IMR-90 (cell line): Measurements from ENCODE around the gene SPEM1. TPM values are rescaled to one million over a fixed set of nuclear protein-coding genes. Genes with fewer than 3 reads are reported as not detected.
A peak's percentile ranks its signal among the peaks of the same experiment; 100 is the strongest.

Experiments used
- ATAC-seq: fragments of 200-7000 bp; cut with Tn5 transposase; 2 replicates; pipeline ENCODE4 v1.9.1; 2020; ENCODE audit warnings: low read depth, mild to moderate bottlenecking, moderate library complexity
- BruUV-seq: library from RNA; stranded (reverse); fragments of 400-500 nt; replicated peaks from 2 replicates; lab custom pipeline; 2021; lab: Mats Ljungman, UMichigan
- CTCF ChIA-PET: fragments of 300-600 bp; formaldehyde crosslinking; extraction: SDS; loops from one replicate; lab custom pipeline; 2021; ENCODE audit warnings: antibody characterized with exemption; lab: Yijun Ruan, JAX
- POLR2A ChIA-PET: fragments of 300-600 bp; sonication (Branson Sonifier 250); formaldehyde crosslinking; loops from one replicate; lab custom pipeline; 2022; ENCODE audit warnings: antibody characterized with exemption; ENCODE audit not compliant: unreplicated experiment; lab: Charles Lee
- DNase-seq: peaks from one replicate; pipeline ENCODE4 v3.0.0; 2013
- H2AFZ ChIP-seq: replicated peaks from 2 replicates; pipeline ENCODE3; 2013; ENCODE audit warnings: low read length, mild to moderate bottlenecking; ENCODE audit not compliant: poor library complexity
- H2AK5ac ChIP-seq: 2 replicates; pipeline ENCODE4 v1.6.1; 2013; ENCODE audit warnings: low read depth, low read length, inconsistent platforms
- H2AK9ac ChIP-seq: replicated peaks from 2 replicates; pipeline ENCODE3; 2013; ENCODE audit warnings: mild to moderate bottlenecking, low read depth, low read length, moderate library complexity; ENCODE audit not compliant: poor library complexity
- H2BK120ac ChIP-seq: 2 replicates; pipeline ENCODE4 v1.6.1; 2013; ENCODE audit warnings: low read depth, low read length, inconsistent platforms
- H2BK15ac ChIP-seq: 3 replicates; pipeline ENCODE4 v1.6.1; 2013; ENCODE audit warnings: low read depth, low read length, inconsistent platforms
- H2BK20ac ChIP-seq: 2 replicates; pipeline ENCODE4 v1.6.1; 2013; ENCODE audit warnings: low read depth, mild to moderate bottlenecking, inconsistent platforms, low read length, moderate library complexity
- H2BK5ac ChIP-seq: 2 replicates; pipeline ENCODE4 v1.6.1; 2013; ENCODE audit warnings: mild to moderate bottlenecking, low read depth, low read length, inconsistent platforms; ENCODE audit not compliant: poor library complexity, severe bottlenecking
- H3K14ac ChIP-seq: replicated peaks from 2 replicates; pipeline ENCODE4 v1.6.1; 2013; ENCODE audit warnings: low read depth, low read length, inconsistent platforms
- H3K18ac ChIP-seq: 2 replicates; pipeline ENCODE4 v1.6.1; 2013; ENCODE audit warnings: low read depth, low read length, control low read depth
- H3K23ac ChIP-seq: 2 replicates; pipeline ENCODE4 v1.6.1; 2013; ENCODE audit warnings: low read depth, low read length, inconsistent platforms
- H3K27ac ChIP-seq: 2 replicates; pipeline ENCODE4 v1.5.1; 2013; ENCODE audit warnings: mild to moderate bottlenecking, control low read depth, low read length; ENCODE audit not compliant: insufficient read depth
- H3K27me3 ChIP-seq: 2 replicates; pipeline ENCODE4 v1.6.1; 2013; ENCODE audit warnings: low read length; ENCODE audit not compliant: control insufficient read depth, insufficient read depth
- H3K36me3 ChIP-seq: 2 replicates; pipeline ENCODE4 v1.6.1; 2013; ENCODE audit warnings: low read length, mixed read lengths; ENCODE audit not compliant: control insufficient read depth, insufficient read depth
- H3K4ac ChIP-seq: 2 replicates; pipeline ENCODE4 v1.6.1; 2013; ENCODE audit warnings: low read depth, low read length, inconsistent platforms
- H3K4me1 ChIP-seq: 2 replicates; pipeline ENCODE4 v1.6.1; 2013; ENCODE audit warnings: low read length, mixed read lengths; ENCODE audit not compliant: control insufficient read depth, insufficient read depth
- H3K4me2 ChIP-seq: 2 replicates; pipeline ENCODE4 v1.6.1; 2013; ENCODE audit warnings: low read depth, mild to moderate bottlenecking, control low read depth, low read length, moderate library complexity
- H3K4me3 ChIP-seq: 2 replicates; pipeline ENCODE4 v1.5.1; 2013; ENCODE audit warnings: low read depth, mild to moderate bottlenecking, control low read depth, low read length, moderate library complexity; ENCODE audit not compliant: insufficient read depth
- H3K56ac ChIP-seq: 2 replicates; pipeline ENCODE4 v1.6.1; 2013; ENCODE audit warnings: low read length, inconsistent platforms; ENCODE audit not compliant: insufficient read depth; ENCODE audit errors: extremely low read depth
- H3K79me1 ChIP-seq, 2 experiments: 2 replicates each; pipeline ENCODE4 v1.6.1; 2013; ENCODE audit warnings: low read length in 2 of 2, inconsistent platforms in 1 of 2, low read depth in 1 of 2
- H3K9ac ChIP-seq: 2 replicates; pipeline ENCODE4 v1.6.1; 2013; ENCODE audit warnings: low read depth, low read length, control low read depth
- H3K9me1 ChIP-seq: 2 replicates; pipeline ENCODE4 v1.6.1; 2013; ENCODE audit warnings: low read length, inconsistent platforms; ENCODE audit not compliant: insufficient read depth
- H3K9me3 ChIP-seq: 2 replicates; pipeline ENCODE4 v1.6.1; 2013; ENCODE audit warnings: low read length; ENCODE audit not compliant: control insufficient read depth, insufficient read depth
- H4K20me1 ChIP-seq: 2 replicates; pipeline ENCODE4 v1.6.1; 2013; ENCODE audit warnings: low read length, inconsistent platforms; ENCODE audit not compliant: insufficient read depth
- H4K5ac ChIP-seq: 2 replicates; pipeline ENCODE4 v1.6.1; 2013; ENCODE audit warnings: mild to moderate bottlenecking, low read depth, low read length, control low read depth
- H4K8ac ChIP-seq, 2 experiments: 2 replicates each; pipeline ENCODE4 v1.6.1; 2013; ENCODE audit warnings: low read depth in 2 of 2, low read length in 2 of 2, control low read depth in 1 of 2, inconsistent platforms in 1 of 2
- H4K91ac ChIP-seq: 2 replicates; pipeline ENCODE4 v1.6.1; 2013; ENCODE audit warnings: low read depth, low read length, inconsistent platforms; ENCODE audit not compliant: insufficient read depth
- BHLHE40 ChIP-seq: fragments of 150-350 bp; IDR thresholded peaks from 2 replicates; pipeline ENCODE4 v1.6.1; 2016; ENCODE audit warnings: mild to moderate bottlenecking, low read depth, low read length
- CHD1 ChIP-seq: IDR thresholded peaks from 2 replicates; pipeline ENCODE4 v1.6.1; 2012; ENCODE audit warnings: low read depth, low read length, improper control_type of control experiment
- FOS ChIP-seq: fragments of 150-350 bp; IDR thresholded peaks from 2 replicates; pipeline ENCODE4 v1.6.1; 2016; ENCODE audit warnings: low read depth, low read length
- MAZ ChIP-seq: IDR thresholded peaks from 2 replicates; pipeline ENCODE4 v1.6.1; 2012; ENCODE audit warnings: low read depth, mild to moderate bottlenecking, low read length, improper control_type of control experiment, moderate library complexity, borderline replicate concordance
- RCOR1 ChIP-seq: IDR thresholded peaks from 2 replicates; pipeline ENCODE4 v1.6.1; 2012; ENCODE audit warnings: mild to moderate bottlenecking, low read length, improper control_type of control experiment; ENCODE audit not compliant: insufficient replicate concordance
- WGBS, 2 experiments: methylation state at CpG; one replicate each; pipeline versions ENCODE4 v1.1.5 to v1.1.7; 2013; ENCODE audit warnings: missing lambda C conversion rate in 2 of 2; ENCODE audit not compliant: insufficient read length in 1 of 2; ENCODE audit errors: extremely low coverage in 2 of 2; 5-methylcytosine and 5-hydroxymethylcytosine counted together
- dilution Hi-C: fragments of 300-500 bp; cut with HindIII; formaldehyde crosslinking; loops from one replicate; pipeline ENCODE4 v1.14.3; 2018; ENCODE audit warnings: low sequenced_read_pairs; ENCODE audit not compliant: unreplicated experiment
- in situ Hi-C: fragments of 300-500 bp; cut with MboI; formaldehyde crosslinking; loops from 3 replicates; pipeline ENCODE4 v1.14.3; 2019; ENCODE audit warnings: low sequenced_read_pairs, inconsistent platforms, mixed read lengths
- intact Hi-C: fragments of 100-400 bp; cut with micrococcal nuclease; formaldehyde crosslinking; loops from 2 replicates; pipeline ENCODE4 v1.10.0; 2022
- polyA plus RNA-seq, 3 experiments: library from polyadenylated mRNA; depleted of rRNA; stranded (reverse); fragments of >200 nt; gene quantifications; 2 replicates each; pipeline ENCODE4 v1.2.3, GENCODE V29; 2012; ENCODE audit warnings: low replicate concordance in 1 of 3
- total RNA-seq: library from RNA; depleted of rRNA; stranded (reverse); fragments of >200 nt; gene quantifications from 2 replicates; pipeline ENCODE4 v1.2.3, GENCODE V29; 2012
- TF ChIP-seq, protein P1 (sequence below): fragments of 150-350 bp; IDR thresholded peaks from 2 replicates; pipeline ENCODE4 v1.6.1; 2016; ENCODE audit warnings: low read depth, mild to moderate bottlenecking, low read length, moderate library complexity, borderline replicate concordance
- TF ChIP-seq, protein P2 (sequence below): conservative IDR thresholded peaks from 2 replicates; pipeline ENCODE4 v1.5.1; 2012; ENCODE audit warnings: mild to moderate bottlenecking, low read depth, low read length, improper control_type of control experiment

SPEM1 gene
- total and polyA plus RNA-seq, 2 of the 4 experiments (the other 2 are of a cell fraction), result not detected

DNA sequence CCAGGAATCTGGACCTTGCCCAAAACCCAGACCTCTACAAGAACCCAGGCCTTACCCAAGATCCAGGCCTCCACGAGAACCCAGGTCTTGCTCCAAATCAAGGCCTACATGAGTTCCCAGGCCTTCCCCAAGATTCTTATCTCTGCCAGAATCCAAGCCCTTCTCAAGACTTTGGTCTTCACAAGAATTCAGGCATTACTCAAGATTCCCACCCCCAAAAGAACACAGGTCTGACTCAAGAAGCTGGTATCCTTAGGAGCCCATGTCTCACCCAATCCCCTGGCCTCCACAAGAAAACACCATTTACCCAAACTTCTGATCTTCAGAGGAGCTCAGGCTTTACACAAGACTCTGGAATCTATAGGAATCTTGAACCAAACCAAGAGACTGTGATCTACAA, 11.1 kb downstream of the SPEM1 start:
- H3K18ac ChIP-seq, result no peak overlapping the region
- in situ Hi-C loops (no loop called here), intact Hi-C loops (no loop called here), dilution Hi-C loops (no loop called here)
- BruUV-seq, result no TSS peak
- no peak overlapping the region for H3K4me2 ChIP-seq
- H3K9me3 ChIP-seq, result no peaks in the 10 kb centered on the region
- H3K56ac ChIP-seq, result no peak overlapping the region
- CTCF ChIA-PET, result no interaction called here
- no peak overlapping the region for H2BK5ac ChIP-seq
- POLR2A ChIA-PET, result no interaction called here
- no peak overlapping the region for H2BK120ac ChIP-seq
- no peak overlapping the region for H3K9ac ChIP-seq
- no peak overlapping the region for H3K27ac ChIP-seq
- no peaks in the 10 kb centered on the region; the same call in 1 of the 2 replicates for H4K20me1 ChIP-seq
- H4K8ac ChIP-seq, result no peak overlapping the region
- no peak overlapping the region for H2AK5ac ChIP-seq
- no peak overlapping the region for H3K4ac ChIP-seq
- peak; percentile 22 for DNase-seq
- no peaks in the 10 kb centered on the region; a peak in 1 of 4 replicates for H3K79me1 ChIP-seq
- WGBS, 2 experiments, result no CpG with 5 or more reads among the region's 1 CpG
- H3K23ac ChIP-seq, result no peak overlapping the region
- no peak for ATAC-seq
- H3K36me3 ChIP-seq, result no peaks in the 10 kb centered on the region
- H3K4me1 ChIP-seq, result no peaks in the 10 kb centered on the region
- no peak overlapping the region for H2BK20ac ChIP-seq
- no peak overlapping the region for H3K14ac ChIP-seq
- TF ChIP-seq MAZ, result no peak
- TF ChIP-seq, protein P1, sequence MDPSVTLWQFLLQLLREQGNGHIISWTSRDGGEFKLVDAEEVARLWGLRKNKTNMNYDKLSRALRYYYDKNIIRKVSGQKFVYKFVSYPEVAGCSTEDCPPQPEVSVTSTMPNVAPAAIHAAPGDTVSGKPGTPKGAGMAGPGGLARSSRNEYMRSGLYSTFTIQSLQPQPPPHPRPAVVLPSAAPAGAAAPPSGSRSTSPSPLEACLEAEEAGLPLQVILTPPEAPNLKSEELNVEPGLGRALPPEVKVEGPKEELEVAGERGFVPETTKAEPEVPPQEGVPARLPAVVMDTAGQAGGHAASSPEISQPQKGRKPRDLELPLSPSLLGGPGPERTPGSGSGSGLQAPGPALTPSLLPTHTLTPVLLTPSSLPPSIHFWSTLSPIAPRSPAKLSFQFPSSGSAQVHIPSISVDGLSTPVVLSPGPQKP, result no peak
- no peak for TF ChIP-seq RCOR1
- TF ChIP-seq CHD1, result no peak
- no peak for TF ChIP-seq FOS
- TF ChIP-seq BHLHE40, result no peak
- TF ChIP-seq, protein P2, sequence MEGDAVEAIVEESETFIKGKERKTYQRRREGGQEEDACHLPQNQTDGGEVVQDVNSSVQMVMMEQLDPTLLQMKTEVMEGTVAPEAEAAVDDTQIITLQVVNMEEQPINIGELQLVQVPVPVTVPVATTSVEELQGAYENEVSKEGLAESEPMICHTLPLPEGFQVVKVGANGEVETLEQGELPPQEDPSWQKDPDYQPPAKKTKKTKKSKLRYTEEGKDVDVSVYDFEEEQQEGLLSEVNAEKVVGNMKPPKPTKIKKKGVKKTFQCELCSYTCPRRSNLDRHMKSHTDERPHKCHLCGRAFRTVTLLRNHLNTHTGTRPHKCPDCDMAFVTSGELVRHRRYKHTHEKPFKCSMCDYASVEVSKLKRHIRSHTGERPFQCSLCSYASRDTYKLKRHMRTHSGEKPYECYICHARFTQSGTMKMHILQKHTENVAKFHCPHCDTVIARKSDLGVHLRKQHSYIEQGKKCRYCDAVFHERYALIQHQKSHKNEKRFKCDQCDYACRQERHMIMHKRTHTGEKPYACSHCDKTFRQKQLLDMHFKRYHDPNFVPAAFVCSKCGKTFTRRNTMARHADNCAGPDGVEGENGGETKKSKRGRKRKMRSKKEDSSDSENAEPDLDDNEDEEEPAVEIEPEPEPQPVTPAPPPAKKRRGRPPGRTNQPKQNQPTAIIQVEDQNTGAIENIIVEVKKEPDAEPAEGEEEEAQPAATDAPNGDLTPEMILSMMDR, result no peak
- H4K5ac ChIP-seq, result no peak overlapping the region
- H3K27me3 ChIP-seq, result no peaks in the 10 kb centered on the region; the same call in 1 of the 2 replicates
- no peak overlapping the region for H2AK9ac ChIP-seq
- no peaks in the 10 kb centered on the region for H3K9me1 ChIP-seq
- no peak overlapping the region for H3K4me3 ChIP-seq
- no peak overlapping the region for H2AFZ ChIP-seq
- no peak overlapping the region for H2BK15ac ChIP-seq
- H4K91ac ChIP-seq, result no peak overlapping the region
